LNCaP clone FGC (cell line): Measurements from ENCODE around the gene TRIOBP.

Experiments
- DNase-seq: peaks from one replicate; pipeline ENCODE4 v3.0.0-alpha.2; 2011; ENCODE audit warnings: low read depth
- H3K4me3 ChIP-seq: 2 replicates; pipeline ENCODE4 v1.5.1; 2011; ENCODE audit warnings: mild to moderate bottlenecking, low read depth, low read length, control low read depth
- CTCF ChIP-seq: IDR thresholded peaks from 2 replicates; pipeline ENCODE4 v1.5.1; 2012; ENCODE audit warnings: mild to moderate bottlenecking; ENCODE audit not compliant: control insufficient read depth, insufficient read depth; ENCODE audit errors: extremely low read depth

Gene TRIOBP

GRCh38 chr22:37771702-37772427, 75.0 kb downstream of the TRIOBP start:
- no peak for DNase-seq

GRCh38 chr22:37774728-37775127, 77.9 kb downstream of the TRIOBP start:
- no peak for TF ChIP-seq CTCF
- no peak for DNase-seq
- H3K4me3 ChIP-seq = no peak overlapping the region

More at GRCh38 chr22:37771702-37772427, 75.0 kb downstream of the TRIOBP start:
- TF ChIP-seq CTCF = no peak
- H3K4me3 ChIP-seq = no peak overlapping the region

- no peak overlapping the region for H3K4me3 ChIP-seq
- no peak for TF ChIP-seq CTCF
- no peak for DNase-seq
Observed at GRCh38 chr22:37775785-37776638, 79.2 kb downstream of the TRIOBP start.

GRCh38 chr22:37776639-37777005, 79.8 kb downstream of the TRIOBP start:
- TF ChIP-seq CTCF = no peak
- no peak overlapping the region for H3K4me3 ChIP-seq
- no peak for DNase-seq

GRCh38 chr22:37777122-37777687, 80.4 kb downstream of the TRIOBP start:
- no peak for TF ChIP-seq CTCF
- DNase-seq = peak; percentile 97
- no peak overlapping the region for H3K4me3 ChIP-seq

GRCh38 chr22:37778370-37779009, 81.6 kb downstream of the TRIOBP start:
- DNase-seq = no peak
- no peak for TF ChIP-seq CTCF
- H3K4me3 ChIP-seq = no peak overlapping the region
